ENCODE results near the gene AVPR1A.
"Not testable (repeated sequence)": the region's sequence is repeated elsewhere in the genome, so short reads cannot be mapped to it uniquely, and the experiment has no call there.

The AVPR1A gene

GRCh38 chr12:63150713-63151622 lies at the start of gene AVPR1A:
TSS of gene AVPR1A (minus strand) at chr12:63151201. CDS start at chr12:63150836, 365 bp downstream.
- no peak for DNase-seq (ENCODE audit: low read depth in 1 of 2, low spot score in 1 of 2)

- DNase-seq (ENCODE audit: low read depth in 1 of 2, low spot score in 1 of 2), result no peak
Measured at GRCh38 chr12:63196168-63196567, 45.2 kb upstream of the AVPR1A start.

- no peak for DNase-seq (ENCODE audit: low read depth in 1 of 2, low spot score in 1 of 2)
Measured at GRCh38 chr12:63179224-63179623, 28.2 kb upstream of the AVPR1A start.

- no peak for DNase-seq (ENCODE audit: low read depth in 1 of 2, low spot score in 1 of 2)
Measured at GRCh38 chr12:63170321-63170720, 19.3 kb upstream of the AVPR1A start.

GRCh38 chr12:63167741-63168140 lies 16.7 kb upstream of the AVPR1A start:
- not testable (repeated sequence) for DNase-seq (ENCODE audit: low read depth in 1 of 2, low spot score in 1 of 2)

- no peak for DNase-seq (ENCODE audit: low read depth in 1 of 2, low spot score in 1 of 2)
Measured at GRCh38 chr12:63164911-63165310, 13.9 kb upstream of the AVPR1A start.

- DNase-seq (ENCODE audit: low read depth in 1 of 2, low spot score in 1 of 2), result no peak
Measured at GRCh38 chr12:63163541-63163940, 12.5 kb upstream of the AVPR1A start.

- no peak for DNase-seq (ENCODE audit: low read depth in 1 of 2, low spot score in 1 of 2)
Measured at GRCh38 chr12:63155375-63155774, 4.4 kb upstream of the AVPR1A start.

- no peak for DNase-seq (ENCODE audit: low read depth in 1 of 2, low spot score in 1 of 2)
Measured at GRCh38 chr12:63154560-63154959, 3.6 kb upstream of the AVPR1A start.

GRCh38 chr12:63152321-63152700 lies 1.3 kb upstream of the AVPR1A start:
- DNase-seq (ENCODE audit: low read depth in 1 of 2, low spot score in 1 of 2), result no peak

GRCh38 chr12:63151623-63152320 lies 771 bp upstream of the AVPR1A start:
- no peak for DNase-seq (ENCODE audit: low read depth in 1 of 2, low spot score in 1 of 2)

- no peak for DNase-seq (ENCODE audit: low read depth in 1 of 2, low spot score in 1 of 2)
Measured at GRCh38 chr12:63149909-63150712, 890 bp downstream of the AVPR1A start.

GRCh38 chr12:63144556-63144955 lies 6.4 kb downstream of the AVPR1A start:
- no peak for DNase-seq (ENCODE audit: low read depth in 1 of 2, low spot score in 1 of 2)

- DNase-seq (ENCODE audit: low read depth in 1 of 2, low spot score in 1 of 2), result no peak
Measured at GRCh38 chr12:63138488-63138887, 12.5 kb downstream of the AVPR1A start.

GRCh38 chr12:63133981-63134380 lies 17.0 kb downstream of the AVPR1A start:
- DNase-seq (ENCODE audit: low read depth in 1 of 2, low spot score in 1 of 2), result no peak

GRCh38 chr12:63132201-63132600 lies 18.8 kb downstream of the AVPR1A start:
- DNase-seq (ENCODE audit: low read depth in 1 of 2, low spot score in 1 of 2), result no peak

GRCh38 chr12:63129927-63130326 lies 21.1 kb downstream of the AVPR1A start:
- no peak for DNase-seq (ENCODE audit: low read depth in 1 of 2, low spot score in 1 of 2)

GRCh38 chr12:63124778-63125177 lies 26.2 kb downstream of the AVPR1A start:
- DNase-seq (ENCODE audit: low read depth in 1 of 2, low spot score in 1 of 2), result no peak

- DNase-seq (ENCODE audit: low read depth in 1 of 2, low spot score in 1 of 2), result no peak
Measured at GRCh38 chr12:63103494-63104131, 47.4 kb downstream of the AVPR1A start.

GRCh38 chr12:63101920-63102319 lies 49.1 kb downstream of the AVPR1A start:
- no peak for DNase-seq (ENCODE audit: low read depth in 1 of 2, low spot score in 1 of 2)

- DNase-seq (ENCODE audit: low read depth in 1 of 2, low spot score in 1 of 2), result no peak
Measured at GRCh38 chr12:63098851-63099250, 52.1 kb downstream of the AVPR1A start.

All from activated CD4-positive, alpha-beta T cell treated with anti-CD3 and anti-CD28 coated beads, Interleukin-2, amount 50 U/mL, for 24 hours (primary cell).